Gastrocnemius medialis (tissue), 4 donors: ENCODE results near the gene GSK3B.

Experiments used
- CTCF ChIP-seq, 5 experiments: fragments of 450-650 bp in 3 of 5; fragments of 200-600 bp in 2 of 5; sonication (generic) in 2 of 5; IDR thresholded peaks in 4 of 5; conservative IDR thresholded peaks in 1 of 5; 1 replicate in 4 of 5; 2 replicates in 1 of 5; pipeline ENCODE4 v1.5.1; 2016 to 2019; ENCODE audit warnings: antibody characterized with exemption in 5 of 5, mild to moderate bottlenecking in 3 of 5, moderate library complexity in 3 of 5
- POLR2A ChIP-seq, 2 donors: fragments of 450-650 bp; IDR thresholded peaks; one replicate each; pipeline ENCODE4 v1.6.1; 2017; ENCODE audit warnings: antibody characterized with exemption in 2 of 2, mild to moderate bottlenecking in 2 of 2, moderate library complexity in 2 of 2

DNA sequence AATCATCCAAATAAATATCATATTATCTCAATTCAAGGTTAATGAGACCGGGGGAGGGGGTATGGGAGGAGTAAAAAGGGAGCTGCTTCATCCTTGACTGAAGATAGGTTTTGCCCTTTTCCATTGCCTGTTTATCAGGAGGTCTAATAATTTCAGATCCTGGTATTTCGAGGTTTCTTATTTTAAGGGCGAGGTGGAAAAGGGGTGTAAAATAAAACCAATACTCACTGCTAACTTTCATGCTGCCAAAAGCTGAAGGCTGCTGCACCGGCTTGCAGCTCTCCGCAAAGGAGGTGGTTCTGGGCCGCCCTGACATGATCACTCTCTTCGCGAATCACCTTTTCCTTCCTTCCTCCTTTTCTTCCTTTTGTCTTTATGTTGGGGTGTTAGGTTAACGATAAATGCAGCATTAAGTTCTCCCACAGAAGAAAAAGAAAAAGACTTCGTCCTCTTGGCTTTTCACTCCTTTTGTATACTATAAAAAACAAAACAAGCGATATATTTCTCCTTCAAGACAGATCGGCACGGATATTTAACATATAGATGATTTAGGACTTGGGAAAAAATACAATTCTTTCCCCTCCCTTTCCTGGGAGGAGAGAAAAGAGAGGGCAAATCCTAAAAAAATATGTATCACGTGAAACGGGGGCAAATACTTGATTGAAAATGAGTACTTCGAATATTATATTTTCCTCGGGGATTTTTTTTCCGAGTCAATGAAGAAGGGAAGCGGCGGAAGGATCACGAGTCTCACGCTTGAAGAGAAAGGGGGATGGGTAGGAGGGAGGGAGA, 932 bp downstream of the GSK3B start:
- TF ChIP-seq CTCF (IDR thresholded peaks at IDR 0.05 in 4 of 5, conservative IDR thresholded peaks at IDR 0.05 in 1 of 5) (no peak), POLR2A (IDR thresholded peaks at IDR 0.05) (no peak)
